ENCODE results near the gene RASA2.

Gene RASA2

GRCh38 chr3:141542989-141543388 lies 56.2 kb downstream of the RASA2 start:
- Mint-ChIP-seq H3K27ac (no peak overlapping the region), H3K27me3 (no peaks in the 10 kb centered on the region), H3K9me3 (peaks cover 11 to 18% of the 10 kb centered on the region in 2 donors), H3K4me1 (peaks cover 22 to 23% of the 10 kb centered on the region in 2 donors), H3K4me3 (no peak overlapping the region), H3K36me3 (peaks cover 57 to 71% of the 10 kb centered on the region in 2 donors)
- DNase-seq (no peak), ATAC-seq (replicated peaks) (no peak)

GRCh38 chr3:141544697-141545096 lies 57.9 kb downstream of the RASA2 start:
- no peak overlapping the region for H3K4me3 Mint-ChIP-seq
- no peak for ATAC-seq (replicated peaks)

GRCh38 chr3:141546081-141546480 lies 59.3 kb downstream of the RASA2 start:
- no peak overlapping the region for H3K27ac Mint-ChIP-seq

More at GRCh38 chr3:141544697-141545096, 57.9 kb downstream of the RASA2 start:
- Mint-ChIP-seq H3K36me3 (peaks cover 70 to 84% of the 10 kb centered on the region in 2 donors), H3K27me3 (no peaks in the 10 kb centered on the region), H3K27ac (no peak overlapping the region), H3K9me3 (peaks cover 14 to 19% of the 10 kb centered on the region in 2 donors), H3K4me1 (peaks cover 30 to 32% of the 10 kb centered on the region in 2 donors)
- DNase-seq, result no peak

GRCh38 chr3:141546586-141546985 lies 59.8 kb downstream of the RASA2 start:
- no peak overlapping the region for H3K4me3 Mint-ChIP-seq
- peaks cover 34 to 44% of the 10 kb centered on the region in 2 donors for H3K4me1 Mint-ChIP-seq
- H3K36me3 Mint-ChIP-seq, result peaks cover 78 to 93% of the 10 kb centered on the region in 2 donors
- ATAC-seq (replicated peaks), result no peak
- no peak for DNase-seq
- peaks cover 15 to 26% of the 10 kb centered on the region in 2 donors for H3K9me3 Mint-ChIP-seq
- no peaks in the 10 kb centered on the region for H3K27me3 Mint-ChIP-seq
- no peak overlapping the region for H3K27ac Mint-ChIP-seq

More at GRCh38 chr3:141546081-141546480, 59.3 kb downstream of the RASA2 start:
- Mint-ChIP-seq H3K27me3 (no peaks in the 10 kb centered on the region), H3K36me3 (peaks cover 75 to 90% of the 10 kb centered on the region in 2 donors), H3K4me1 (peaks cover 30 to 40% of the 10 kb centered on the region in 2 donors), H3K4me3 (no peak overlapping the region), H3K9me3 (peaks cover 15 to 26% of the 10 kb centered on the region in 2 donors)
- DNase-seq (no peak), ATAC-seq (replicated peaks) (no peak)

- Mint-ChIP-seq H3K27me3 (no peaks in the 10 kb centered on the region), H3K27ac (peak overlapping the region; percentile 78), H3K9me3 (peaks cover 15 to 21% of the 10 kb centered on the region in 2 donors), H3K4me1 (peaks cover 36 to 53% of the 10 kb centered on the region in 2 donors), H3K36me3 (peaks cover 70 to 82% of the 10 kb centered on the region in 2 donors), H3K4me3 (no peak overlapping the region)
- DNase-seq (no peak), ATAC-seq (replicated peaks) (no peak)
Measured at GRCh38 chr3:141547791-141548190, 61.0 kb downstream of the RASA2 start.

GRCh38 chr3:141550926-141551665 lies 64.3 kb downstream of the RASA2 start:
- peak overlapping the region; percentile 40 for H3K27ac Mint-ChIP-seq
- DNase-seq (no peak), ATAC-seq (replicated peaks) (peak; percentile 55 to 80)
- H3K4me1 Mint-ChIP-seq, result peaks cover 28 to 50% of the 10 kb centered on the region in 2 donors
- peaks cover 10 to 11% of the 10 kb centered on the region in 2 donors for H3K9me3 Mint-ChIP-seq
- peak overlapping the region in 1 of 2 donors; percentile 39 for H3K4me3 Mint-ChIP-seq
- peaks cover 44 to 50% of the 10 kb centered on the region in 2 donors for H3K36me3 Mint-ChIP-seq
- H3K27me3 Mint-ChIP-seq, result no peaks in the 10 kb centered on the region

GRCh38 chr3:141552440-141552991 lies 65.7 kb downstream of the RASA2 start:
- H3K27ac Mint-ChIP-seq, result peak overlapping the region; percentile 44
- H3K27me3 Mint-ChIP-seq, result no peaks in the 10 kb centered on the region
- peak; percentile 53 to 57 for ATAC-seq (replicated peaks)
- H3K4me3 Mint-ChIP-seq, result no peak overlapping the region
- peaks cover 28 to 50% of the 10 kb centered on the region in 2 donors for H3K4me1 Mint-ChIP-seq
- DNase-seq, result no peak
- peaks cover 7 to 11% of the 10 kb centered on the region in 2 donors for H3K9me3 Mint-ChIP-seq
- H3K36me3 Mint-ChIP-seq, result peaks cover 30 to 39% of the 10 kb centered on the region in 2 donors

GRCh38 chr3:141553055-141553454 lies 66.2 kb downstream of the RASA2 start:
- peak; percentile 58 to 71 for ATAC-seq (replicated peaks)
- Mint-ChIP-seq H3K4me1 (peaks cover 24 to 46% of the 10 kb centered on the region in 2 donors), H3K27me3 (no peaks in the 10 kb centered on the region), H3K4me3 (no peak overlapping the region), H3K27ac (no peak overlapping the region), H3K36me3 (peaks cover 25 to 34% of the 10 kb centered on the region in 2 donors), H3K9me3 (peaks cover 4 to 7% of the 10 kb centered on the region in 2 donors)
- DNase-seq, result no peak

GRCh38 chr3:141556034-141556433 lies 69.2 kb downstream of the RASA2 start:
- Mint-ChIP-seq H3K4me1 (peaks cover 7 to 21% of the 10 kb centered on the region in 2 donors), H3K36me3 (peaks cover 5 to 11% of the 10 kb centered on the region in 2 donors), H3K27ac (no peak overlapping the region), H3K4me3 (no peak overlapping the region), H3K27me3 (no peaks in the 10 kb centered on the region), H3K9me3 (peaks cover 0 to under 1% of the 10 kb centered on the region in 2 donors)
- no peak for ATAC-seq (replicated peaks)
- no peak for DNase-seq

- H3K27me3 Mint-ChIP-seq, result no peaks in the 10 kb centered on the region
- DNase-seq, result no peak
- peaks cover 0 to 2% of the 10 kb centered on the region in 2 donors for H3K4me1 Mint-ChIP-seq
- peak; percentile 57 to 65 for ATAC-seq (replicated peaks)
- H3K27ac Mint-ChIP-seq, result no peak overlapping the region
- H3K9me3 Mint-ChIP-seq, result no peaks in the 10 kb centered on the region
- H3K4me3 Mint-ChIP-seq, result no peak overlapping the region
- H3K36me3 Mint-ChIP-seq, result peaks cover 0 to 9% of the 10 kb centered on the region in 2 donors
Measured at GRCh38 chr3:141557961-141558706, 71.3 kb downstream of the RASA2 start.

- no peak for DNase-seq
- Mint-ChIP-seq H3K27me3 (no peaks in the 10 kb centered on the region), H3K9me3 (no peaks in the 10 kb centered on the region), H3K4me3 (no peak overlapping the region), H3K4me1 (peaks cover 3 to 8% of the 10 kb centered on the region in 2 donors), H3K36me3 (peaks cover 15 to 30% of the 10 kb centered on the region in 2 donors), H3K27ac (no peak overlapping the region)
- no peak for ATAC-seq (replicated peaks)
Measured at GRCh38 chr3:141561426-141562034, 74.7 kb downstream of the RASA2 start.

GRCh38 chr3:141564241-141564640 lies 77.4 kb downstream of the RASA2 start:
- no peaks in the 10 kb centered on the region for H3K27me3 Mint-ChIP-seq
- peaks cover 15 to 28% of the 10 kb centered on the region in 2 donors for H3K36me3 Mint-ChIP-seq
- ATAC-seq (replicated peaks) (no peak), DNase-seq (no peak)
- no peak overlapping the region for H3K4me3 Mint-ChIP-seq
- no peak overlapping the region for H3K27ac Mint-ChIP-seq
- peaks cover 3 to 8% of the 10 kb centered on the region in 2 donors for H3K4me1 Mint-ChIP-seq
- H3K9me3 Mint-ChIP-seq, result no peaks in the 10 kb centered on the region

GRCh38 chr3:141570068-141570467 lies 83.2 kb downstream of the RASA2 start:
- Mint-ChIP-seq H3K4me1 (peaks cover 3 to 8% of the 10 kb centered on the region in 2 donors), H3K36me3 (peaks cover 9 to 15% of the 10 kb centered on the region in 2 donors), H3K27ac (no peak overlapping the region), H3K27me3 (no peaks in the 10 kb centered on the region), H3K4me3 (no peak overlapping the region), H3K9me3 (no peaks in the 10 kb centered on the region)
- ATAC-seq (replicated peaks), result no peak
- no peak for DNase-seq

Data from stimulated activated naive B cell treated with anti-CD40 and anti-IgM and Interleukin-4, amounts not matched to agents 10 μg/mL and 1 μg/mL and 100 μg/mL, for 72 hours (primary cell).